NCI-H1694 (cell line): ENCODE results near the gene NDNF.

ENCODE experiments used
- DNase-seq: peaks from one replicate; lab custom pipeline; 2025; lab: John Stamatoyannopoulos, UW

Gene NDNF

GRCh38 chr4:121070696-121071639, 1.4 kb downstream of the NDNF start:
- DNase-seq, result no peak

GRCh38 chr4:121070274-121070673, 2.1 kb downstream of the NDNF start:
- no peak for DNase-seq

DNA sequence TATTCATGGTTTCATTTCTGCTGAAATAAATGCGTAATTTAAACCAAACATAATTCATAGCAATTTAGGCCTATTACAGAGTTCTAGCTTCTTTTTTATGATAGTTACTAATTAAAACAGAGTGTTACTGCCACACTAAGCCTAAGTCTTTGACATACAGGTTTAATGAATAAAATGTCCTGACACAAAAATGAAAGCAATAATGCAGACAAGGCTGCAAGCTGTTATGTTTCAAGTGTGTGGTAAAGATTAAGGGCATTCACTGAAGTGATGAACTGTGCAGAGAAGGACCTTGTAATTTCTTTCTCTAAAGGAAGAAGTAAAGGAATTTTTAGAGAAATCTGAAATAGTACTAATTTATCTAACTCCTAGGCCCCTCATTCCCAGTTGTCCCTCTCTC, 2.9 kb downstream of the NDNF start:
- DNase-seq, result no peak

GRCh38 chr4:121064482-121064881, 7.9 kb downstream of the NDNF start:
- no peak for DNase-seq

DNA sequence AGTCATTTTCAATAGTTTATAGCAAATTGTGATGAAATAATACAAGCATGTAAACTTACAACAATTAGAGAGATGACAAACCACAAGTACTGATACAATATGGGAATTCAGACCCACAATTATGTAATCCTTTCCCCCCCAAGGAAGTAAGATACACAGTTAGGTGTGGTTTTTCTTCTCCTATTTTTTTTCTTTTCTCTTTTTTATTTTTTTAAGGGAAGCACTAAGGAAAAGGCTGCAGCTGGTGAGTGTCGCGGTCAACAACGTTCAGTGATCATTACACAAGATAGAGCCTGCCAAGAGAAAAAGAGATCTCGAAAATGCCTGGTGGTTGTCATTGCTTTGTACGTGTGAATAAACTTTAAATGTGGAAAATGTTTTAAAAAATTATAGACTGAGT, 9.8 kb downstream of the NDNF start:
- no peak for DNase-seq

DNA sequence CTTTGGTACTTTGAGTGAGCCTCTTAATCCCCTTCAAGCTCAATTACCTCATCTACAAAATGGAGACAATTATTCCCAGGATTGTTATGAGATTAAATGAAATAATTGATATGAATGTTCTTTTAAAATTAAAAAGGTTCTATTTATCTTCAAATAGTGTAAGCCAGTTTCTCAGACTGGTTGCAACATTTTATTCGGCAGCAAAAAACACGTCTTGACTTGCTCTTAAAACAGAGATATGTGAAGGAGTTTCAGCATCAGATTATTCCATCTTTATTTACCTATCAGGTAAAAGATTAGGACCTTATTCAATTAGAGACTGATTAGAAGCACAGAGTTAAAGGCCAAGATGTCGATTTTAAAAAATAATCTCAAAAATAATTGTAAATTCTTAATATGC, 10.5 kb downstream of the NDNF start:
- no peak for DNase-seq

DNA sequence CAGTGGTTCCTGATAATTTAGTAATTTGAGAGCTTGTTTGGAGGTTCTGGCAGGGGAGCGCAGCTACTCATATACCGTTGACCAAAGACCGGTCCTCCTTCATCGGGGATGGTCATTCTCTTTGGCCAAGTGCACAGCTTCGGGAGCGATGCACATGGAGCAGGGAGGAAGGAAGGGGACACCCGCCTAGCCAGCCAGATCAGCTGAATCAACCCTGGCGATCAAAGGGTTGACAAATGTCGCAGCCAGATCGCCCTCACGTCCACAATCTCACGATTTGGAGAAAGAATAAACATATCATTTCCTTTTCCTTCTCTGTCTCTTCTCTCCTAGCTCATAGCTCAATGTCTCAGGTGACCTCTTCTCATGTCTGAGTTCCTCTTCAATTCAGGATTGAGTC, 11.1 kb downstream of the NDNF start:
- DNase-seq, result no peak

- DNase-seq, result no peak
Measured at GRCh38 chr4:121057466-121057922, 14.8 kb downstream of the NDNF start.

DNA sequence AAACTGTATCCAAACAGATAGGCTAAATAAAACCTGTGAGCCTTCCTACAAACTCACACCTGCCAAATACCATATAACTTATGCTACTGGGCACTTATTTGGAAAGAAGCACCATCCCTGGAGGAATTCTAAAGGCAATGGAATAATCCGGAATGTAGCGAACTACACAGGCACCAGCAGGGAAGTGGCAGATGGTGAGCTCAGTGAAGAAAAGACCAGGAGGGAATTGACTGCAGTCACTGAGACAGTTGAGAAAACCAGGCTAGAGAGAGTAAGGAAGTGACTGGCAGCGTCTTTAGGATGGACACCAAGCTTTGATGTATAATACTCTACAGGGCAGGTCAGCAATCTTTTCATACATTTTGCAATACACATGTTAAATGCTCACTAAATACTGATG, 16.3 kb downstream of the NDNF start:
- DNase-seq, result no peak

DNA sequence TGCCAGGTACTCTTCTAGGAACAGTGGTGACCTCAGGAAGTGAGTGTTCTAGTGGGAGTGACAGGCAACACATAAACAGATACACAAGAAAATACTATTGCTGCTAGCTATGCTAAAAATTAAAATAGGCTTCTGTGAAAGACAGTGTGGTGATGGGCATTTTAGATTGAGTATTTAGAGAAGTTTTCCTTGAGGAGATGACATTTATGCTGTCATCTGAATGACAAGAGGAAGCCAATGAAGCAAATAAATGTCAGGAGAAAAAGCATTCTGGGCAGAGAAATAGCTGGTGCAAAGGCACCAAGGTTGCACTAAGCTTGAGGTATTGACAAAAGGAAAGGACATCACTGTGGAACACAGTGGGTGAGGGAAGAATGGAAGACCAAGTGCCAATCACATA, 18.0 kb downstream of the NDNF start:
- DNase-seq, result no peak

- no peak for DNase-seq
Measured at GRCh38 chr4:121053601-121054143, 18.7 kb downstream of the NDNF start.

- DNase-seq, result no peak
Measured at GRCh38 chr4:121050300-121050699, 22.0 kb downstream of the NDNF start.

GRCh38 chr4:121049072-121049599, 23.2 kb downstream of the NDNF start:
- no peak for DNase-seq

DNA sequence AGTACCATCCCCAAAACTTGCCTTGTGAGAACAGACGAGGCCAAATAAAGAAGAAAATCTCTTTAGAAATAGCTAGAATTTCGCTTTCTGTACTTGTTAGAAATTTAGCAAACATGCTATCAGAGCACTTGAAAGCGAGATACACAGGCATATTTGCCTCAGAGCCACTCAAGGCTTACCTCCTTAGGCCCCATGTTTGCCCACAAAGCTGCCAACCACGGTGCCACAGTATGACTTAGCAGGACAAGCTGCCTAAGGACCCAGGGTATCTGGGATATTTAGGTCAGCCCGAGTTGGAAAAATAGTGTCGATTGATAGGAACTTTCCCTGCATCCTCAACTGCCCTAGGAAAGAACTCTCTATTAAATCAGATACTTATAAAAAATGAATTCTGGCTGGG, 24.2 kb downstream of the NDNF start:
- no peak for DNase-seq

- DNase-seq, result no peak
Measured at GRCh38 chr4:121041307-121042090, 30.8 kb downstream of the NDNF start.

GRCh38 chr4:121034017-121034416, 38.3 kb downstream of the NDNF start:
- no peak for DNase-seq

GRCh38 chr4:121030711-121031110, 41.6 kb downstream of the NDNF start:
- DNase-seq, result no peak

DNA sequence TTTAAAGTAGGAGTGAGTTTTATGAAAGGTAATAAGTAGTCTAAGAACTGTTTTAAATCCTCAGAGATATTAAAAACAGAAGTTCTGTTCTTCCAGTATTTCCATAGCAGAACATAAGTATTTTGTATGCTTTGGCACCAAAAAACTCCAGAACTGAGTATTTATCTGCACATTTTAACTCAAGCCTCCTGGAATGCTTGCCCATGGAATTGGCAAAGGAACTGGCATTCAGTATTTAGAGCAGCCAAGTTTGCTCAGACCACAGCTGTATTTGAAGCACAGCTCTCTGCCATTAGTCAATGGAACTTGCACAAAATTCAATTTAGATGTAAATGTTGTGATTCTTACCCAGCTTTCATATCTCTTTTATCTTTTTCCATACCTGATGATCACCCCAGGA, 42.2 kb downstream of the NDNF start:
- DNase-seq, result no peak

DNA sequence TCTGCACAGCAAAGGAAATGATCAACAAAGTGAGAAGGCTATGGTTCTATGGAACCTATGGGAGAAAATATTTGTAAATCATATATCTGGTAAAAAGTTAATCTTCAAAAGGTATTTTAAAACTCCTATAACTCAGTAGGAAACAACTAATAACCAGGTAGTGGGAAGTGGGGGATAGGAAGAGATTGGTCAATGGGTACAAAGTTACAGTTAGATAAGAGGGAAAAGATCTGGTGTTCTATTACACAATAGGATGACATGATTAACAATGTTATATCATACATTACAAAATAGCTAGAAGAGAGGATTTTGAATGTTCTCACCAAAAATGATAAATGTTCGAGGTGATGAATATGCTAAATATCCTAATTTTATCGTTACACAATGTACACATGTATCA, 46.3 kb downstream of the NDNF start:
- no peak for DNase-seq

GRCh38 chr4:121025540-121025939, 46.8 kb downstream of the NDNF start:
- no peak for DNase-seq

DNA sequence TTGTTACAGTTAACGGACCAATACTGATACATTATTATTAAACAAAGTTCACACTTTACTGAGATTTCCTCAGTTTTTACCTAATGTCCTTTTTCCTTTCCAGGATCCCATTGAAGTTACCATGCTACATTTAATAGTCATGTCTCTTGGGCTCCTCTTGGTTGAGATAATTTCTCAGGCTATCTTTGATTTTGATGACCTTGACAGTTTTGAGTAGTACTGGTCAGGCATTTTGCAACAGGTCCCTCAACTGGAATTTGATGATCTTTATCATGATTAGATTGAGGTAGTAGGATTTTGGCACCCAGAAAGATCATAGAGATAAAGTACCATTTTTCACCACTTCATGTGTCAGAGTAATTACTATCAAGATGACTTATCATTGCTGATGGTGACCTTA, 53.8 kb downstream of the NDNF start:
- DNase-seq, result no peak

DNA sequence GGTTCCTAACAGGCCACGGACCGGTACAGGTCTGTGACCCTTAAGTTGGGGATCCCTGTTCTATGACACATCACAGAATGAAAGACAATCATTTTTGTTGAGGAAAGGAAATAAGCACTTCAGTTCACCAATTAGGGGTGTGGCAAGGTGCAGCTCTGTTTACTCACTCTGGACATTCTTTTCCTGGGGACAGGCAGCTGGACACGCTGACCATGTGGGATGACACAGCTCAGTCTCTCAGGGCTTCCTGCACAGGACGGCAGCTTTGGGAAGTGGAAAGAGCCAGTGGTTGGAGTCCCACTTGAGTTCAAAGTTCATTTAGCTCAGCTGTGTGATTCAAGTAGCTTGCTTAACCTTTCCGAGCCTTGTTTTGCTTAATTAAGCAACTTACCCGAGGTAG, 55.7 kb downstream of the NDNF start:
- DNase-seq, result no peak

DNA sequence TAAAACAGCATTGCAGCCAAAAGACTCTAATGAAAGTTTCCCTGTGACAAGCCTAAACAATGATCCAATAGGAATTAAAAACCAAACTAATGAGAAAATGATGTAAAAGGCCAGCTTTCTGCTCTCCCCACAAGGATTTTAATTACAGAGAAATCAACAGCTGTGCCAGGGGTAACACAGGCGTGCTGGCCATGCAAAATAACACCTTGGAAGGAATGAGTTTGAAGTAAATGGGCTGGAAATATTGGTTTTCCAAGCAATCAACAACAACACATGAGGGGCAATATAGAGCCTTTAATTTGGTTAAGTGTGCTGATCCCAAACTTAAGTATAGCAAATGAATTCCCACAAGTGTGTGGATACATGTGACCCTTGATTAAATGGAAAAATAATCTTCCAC, 56.9 kb downstream of the NDNF start:
- DNase-seq, result no peak
